Measurements from ENCODE around the gene SMYD3.

- no peak for TF ChIP-seq CTCF (IDR thresholded peaks at IDR 0.05)
- TF ChIP-seq POLR2AphosphoS5 (IDR thresholded peaks at IDR 0.05; ENCODE audit: low read depth, low read length) = no peak
- TF ChIP-seq, protein P1, sequence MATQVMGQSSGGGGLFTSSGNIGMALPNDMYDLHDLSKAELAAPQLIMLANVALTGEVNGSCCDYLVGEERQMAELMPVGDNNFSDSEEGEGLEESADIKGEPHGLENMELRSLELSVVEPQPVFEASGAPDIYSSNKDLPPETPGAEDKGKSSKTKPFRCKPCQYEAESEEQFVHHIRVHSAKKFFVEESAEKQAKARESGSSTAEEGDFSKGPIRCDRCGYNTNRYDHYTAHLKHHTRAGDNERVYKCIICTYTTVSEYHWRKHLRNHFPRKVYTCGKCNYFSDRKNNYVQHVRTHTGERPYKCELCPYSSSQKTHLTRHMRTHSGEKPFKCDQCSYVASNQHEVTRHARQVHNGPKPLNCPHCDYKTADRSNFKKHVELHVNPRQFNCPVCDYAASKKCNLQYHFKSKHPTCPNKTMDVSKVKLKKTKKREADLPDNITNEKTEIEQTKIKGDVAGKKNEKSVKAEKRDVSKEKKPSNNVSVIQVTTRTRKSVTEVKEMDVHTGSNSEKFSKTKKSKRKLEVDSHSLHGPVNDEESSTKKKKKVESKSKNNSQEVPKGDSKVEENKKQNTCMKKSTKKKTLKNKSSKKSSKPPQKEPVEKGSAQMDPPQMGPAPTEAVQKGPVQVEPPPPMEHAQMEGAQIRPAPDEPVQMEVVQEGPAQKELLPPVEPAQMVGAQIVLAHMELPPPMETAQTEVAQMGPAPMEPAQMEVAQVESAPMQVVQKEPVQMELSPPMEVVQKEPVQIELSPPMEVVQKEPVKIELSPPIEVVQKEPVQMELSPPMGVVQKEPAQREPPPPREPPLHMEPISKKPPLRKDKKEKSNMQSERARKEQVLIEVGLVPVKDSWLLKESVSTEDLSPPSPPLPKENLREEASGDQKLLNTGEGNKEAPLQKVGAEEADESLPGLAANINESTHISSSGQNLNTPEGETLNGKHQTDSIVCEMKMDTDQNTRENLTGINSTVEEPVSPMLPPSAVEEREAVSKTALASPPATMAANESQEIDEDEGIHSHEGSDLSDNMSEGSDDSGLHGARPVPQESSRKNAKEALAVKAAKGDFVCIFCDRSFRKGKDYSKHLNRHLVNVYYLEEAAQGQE (IDR thresholded peaks at IDR 0.05; ENCODE audit: insufficient read depth in 1 of 2, low read depth in 2 of 2, low read length in 1 of 2) = no peak
- no peak for TF ChIP-seq SIN3A (IDR thresholded peaks at IDR 0.05; ENCODE audit: borderline replicate concordance, insufficient read depth, low read depth, low read length)
These were observed 327.7 kb downstream of the SMYD3 start for GRCh38 chr1:246179401-246179800.

All from Panc1 (cell line).